Adipocyte (in vitro differentiated cells): ENCODE results near the gene MN1.

Experiments
- DNase-seq: peaks from one replicate; pipeline ENCODE4 v3.0.0-alpha.2; 2015; ENCODE audit warnings: low read depth
- H3K27me3 ChIP-seq: replicated peaks from 2 replicates; pipeline ENCODE4 v1.7.0; 2013; ENCODE audit warnings: mild to moderate bottlenecking, low read length, moderate library complexity; ENCODE audit not compliant: control insufficient read depth, insufficient read depth
- H3K36me3 ChIP-seq: 2 replicates; pipeline ENCODE4 v1.7.0; 2013; ENCODE audit warnings: low read length, mild to moderate bottlenecking, moderate library complexity; ENCODE audit not compliant: control insufficient read depth, insufficient read depth, severe bottlenecking
- H3K4me1 ChIP-seq: 2 replicates; pipeline ENCODE4 v1.7.0; 2013; ENCODE audit warnings: mild to moderate bottlenecking, low read length, moderate library complexity; ENCODE audit not compliant: control insufficient read depth, insufficient read depth
- H3K4me3 ChIP-seq: 2 replicates; pipeline ENCODE4 v1.7.0; 2013; ENCODE audit warnings: mild to moderate bottlenecking, low read length, moderate library complexity
- H3K9ac ChIP-seq: 2 replicates; pipeline ENCODE4 v1.7.0; 2013; ENCODE audit warnings: mild to moderate bottlenecking, low read length, moderate library complexity
- H3K9me3 ChIP-seq: 2 replicates; pipeline ENCODE4 v1.7.0; 2013; ENCODE audit warnings: mild to moderate bottlenecking, low read length, moderate library complexity; ENCODE audit not compliant: control insufficient read depth

MN1 gene

GRCh38 chr22:27699383-27700019 lies 102.1 kb downstream of the MN1 start:
- Histone ChIP-seq H3K4me1 (peaks cover 5% of the 10 kb centered on the region), H3K9me3 (peaks cover 13% of the 10 kb centered on the region), H3K36me3 (no peaks in the 10 kb centered on the region), H3K9ac (no peak overlapping the region), H3K27me3 (no peaks in the 10 kb centered on the region), H3K4me3 (no peak overlapping the region)
- no peak for DNase-seq

GRCh38 chr22:27698813-27699212 lies 102.7 kb downstream of the MN1 start:
- Histone ChIP-seq H3K4me3 (no peak overlapping the region), H3K9me3 (peaks cover 13% of the 10 kb centered on the region), H3K4me1 (peaks cover 5% of the 10 kb centered on the region), H3K9ac (no peak overlapping the region), H3K27me3 (peaks cover 2% of the 10 kb centered on the region), H3K36me3 (no peaks in the 10 kb centered on the region)
- no peak for DNase-seq
